ENCODE measurements around the gene FRS3.

The FRS3 gene

GRCh38 chr6:41779788-41780550, at the start of gene FRS3:
FRS3 (minus strand) TSS chr6:41779900; CDS start chr6:41776987, 2,913 bp downstream.
- TF ChIP-seq GATA2 (IDR thresholded peaks at IDR 0.05; ENCODE audit: low read depth, low read length) = no peak
- TF ChIP-seq GATA3 (IDR thresholded peaks at IDR 0.05; ENCODE audit: low read depth, low read length) = no peak

- TF ChIP-seq GATA3 (IDR thresholded peaks at IDR 0.05; ENCODE audit: low read depth, low read length) (no peak), GATA2 (IDR thresholded peaks at IDR 0.05; ENCODE audit: low read depth, low read length) (no peak)
Measured at GRCh38 chr6:41826343-41827022, 46.8 kb upstream of the FRS3 start.

- TF ChIP-seq GATA3 (IDR thresholded peaks at IDR 0.05; ENCODE audit: low read depth, low read length) (no peak), GATA2 (IDR thresholded peaks at IDR 0.05; ENCODE audit: low read depth, low read length) (no peak)
Measured at GRCh38 chr6:41824571-41825569, 45.2 kb upstream of the FRS3 start.

GRCh38 chr6:41823178-41823577, 43.5 kb upstream of the FRS3 start:
- TF ChIP-seq GATA2 (IDR thresholded peaks at IDR 0.05; ENCODE audit: low read depth, low read length) (no peak), GATA3 (IDR thresholded peaks at IDR 0.05; ENCODE audit: low read depth, low read length) (no peak)

GRCh38 chr6:41822021-41822420, 42.3 kb upstream of the FRS3 start:
- TF ChIP-seq GATA2 (IDR thresholded peaks at IDR 0.05; ENCODE audit: low read depth, low read length) (no peak), GATA3 (IDR thresholded peaks at IDR 0.05; ENCODE audit: low read depth, low read length) (no peak)

GRCh38 chr6:41821266-41821665, 41.6 kb upstream of the FRS3 start:
- TF ChIP-seq GATA2 (IDR thresholded peaks at IDR 0.05; ENCODE audit: low read depth, low read length) = no peak
- TF ChIP-seq GATA3 (IDR thresholded peaks at IDR 0.05; ENCODE audit: low read depth, low read length) = no peak

- TF ChIP-seq GATA3 (IDR thresholded peaks at IDR 0.05; ENCODE audit: low read depth, low read length) (no peak), GATA2 (IDR thresholded peaks at IDR 0.05; ENCODE audit: low read depth, low read length) (no peak)
Measured at GRCh38 chr6:41818271-41819054, 38.8 kb upstream of the FRS3 start.

GRCh38 chr6:41815587-41815986, 35.9 kb upstream of the FRS3 start:
- no peak for TF ChIP-seq GATA2 (IDR thresholded peaks at IDR 0.05; ENCODE audit: low read depth, low read length)
- no peak for TF ChIP-seq GATA3 (IDR thresholded peaks at IDR 0.05; ENCODE audit: low read depth, low read length)

- TF ChIP-seq GATA2 (IDR thresholded peaks at IDR 0.05; ENCODE audit: low read depth, low read length) (no peak), GATA3 (IDR thresholded peaks at IDR 0.05; ENCODE audit: low read depth, low read length) (no peak)
Measured at GRCh38 chr6:41814629-41815028, 34.9 kb upstream of the FRS3 start.

GRCh38 chr6:41813956-41814355, 34.3 kb upstream of the FRS3 start:
- no peak for TF ChIP-seq GATA2 (IDR thresholded peaks at IDR 0.05; ENCODE audit: low read depth, low read length)
- TF ChIP-seq GATA3 (IDR thresholded peaks at IDR 0.05; ENCODE audit: low read depth, low read length) = no peak

- TF ChIP-seq GATA3 (IDR thresholded peaks at IDR 0.05; ENCODE audit: low read depth, low read length) = no peak
Measured at GRCh38 chr6:41813469-41813868, 33.8 kb upstream of the FRS3 start.

GRCh38 chr6:41811095-41811494, 31.4 kb upstream of the FRS3 start:
- no peak for TF ChIP-seq GATA3 (IDR thresholded peaks at IDR 0.05; ENCODE audit: low read depth, low read length)
- no peak for TF ChIP-seq GATA2 (IDR thresholded peaks at IDR 0.05; ENCODE audit: low read depth, low read length)
